ENCODE data around the gene EML4.

DNA sequence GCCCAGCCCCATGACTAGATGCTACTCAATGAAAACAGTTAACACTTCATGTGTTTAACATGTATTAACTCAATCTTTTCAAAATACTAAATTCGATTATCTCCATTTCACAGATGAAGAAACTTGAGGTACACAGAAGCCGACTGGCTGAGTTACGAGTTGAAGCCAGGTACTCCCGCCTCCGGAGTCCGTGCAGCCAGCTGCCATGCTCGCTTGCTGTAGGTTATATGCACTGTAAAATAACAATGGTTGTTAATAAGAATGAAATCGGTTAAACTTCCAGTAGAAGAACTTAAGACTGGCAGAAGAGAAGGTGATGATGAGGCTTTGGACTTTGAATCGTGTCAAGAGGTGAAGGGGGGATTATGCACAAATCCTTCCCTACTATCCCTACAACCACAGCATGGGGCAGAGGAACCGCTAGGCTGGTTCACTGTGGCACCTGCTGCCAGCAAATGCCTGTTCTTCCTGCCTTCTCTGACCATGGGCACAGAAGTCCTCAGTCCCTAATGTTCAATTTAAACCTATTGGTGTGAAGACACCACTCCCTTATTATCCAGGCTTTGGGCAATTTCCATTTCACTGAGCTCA, 166.5 kb downstream of the EML4 start:
- TF ChIP-seq, protein P1, sequence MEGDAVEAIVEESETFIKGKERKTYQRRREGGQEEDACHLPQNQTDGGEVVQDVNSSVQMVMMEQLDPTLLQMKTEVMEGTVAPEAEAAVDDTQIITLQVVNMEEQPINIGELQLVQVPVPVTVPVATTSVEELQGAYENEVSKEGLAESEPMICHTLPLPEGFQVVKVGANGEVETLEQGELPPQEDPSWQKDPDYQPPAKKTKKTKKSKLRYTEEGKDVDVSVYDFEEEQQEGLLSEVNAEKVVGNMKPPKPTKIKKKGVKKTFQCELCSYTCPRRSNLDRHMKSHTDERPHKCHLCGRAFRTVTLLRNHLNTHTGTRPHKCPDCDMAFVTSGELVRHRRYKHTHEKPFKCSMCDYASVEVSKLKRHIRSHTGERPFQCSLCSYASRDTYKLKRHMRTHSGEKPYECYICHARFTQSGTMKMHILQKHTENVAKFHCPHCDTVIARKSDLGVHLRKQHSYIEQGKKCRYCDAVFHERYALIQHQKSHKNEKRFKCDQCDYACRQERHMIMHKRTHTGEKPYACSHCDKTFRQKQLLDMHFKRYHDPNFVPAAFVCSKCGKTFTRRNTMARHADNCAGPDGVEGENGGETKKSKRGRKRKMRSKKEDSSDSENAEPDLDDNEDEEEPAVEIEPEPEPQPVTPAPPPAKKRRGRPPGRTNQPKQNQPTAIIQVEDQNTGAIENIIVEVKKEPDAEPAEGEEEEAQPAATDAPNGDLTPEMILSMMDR (conservative IDR thresholded peaks at IDR 0.05; ENCODE audit: low read depth, low read length), result no peak
- TF ChIP-seq EZH2 (IDR thresholded peaks at IDR 0.05; ENCODE audit: borderline replicate concordance, low read depth, low read length, poor library complexity, severe bottlenecking), result no peak

Measured in A673 (cell line).